Lung (tissue), 12 donors: ENCODE results near the gene CCDC127. TPM values are rescaled to one million over a fixed set of nuclear protein-coding genes. Genes with fewer than 3 reads are reported as not detected.
"Not testable (repeated sequence)": the region's sequence is repeated elsewhere in the genome, so short reads cannot be mapped to it uniquely, and the experiment has no call there.

Experiments
- ATAC-seq: fragments of 200-7000 bp; cut with Tn5 transposase; one replicate; pipeline ENCODE4 v1.9.1; 2020; ENCODE audit warnings: moderate number of reproducible peaks; ENCODE audit not compliant: insufficient read depth, low FRiP score
- DNase-seq, 3 donors: peaks; one replicate each; pipeline ENCODE4 v3.0.0-alpha.2; 2013 to 2017
- H3K27ac ChIP-seq, 2 donors: one replicate each; pipeline ENCODE4 v1.5.1; 2013; ENCODE audit warnings: mild to moderate bottlenecking in 2 of 2, moderate library complexity in 2 of 2, control low read depth in 1 of 2, inconsistent platforms in 1 of 2, low read depth in 1 of 2, low read length in 1 of 2
- H3K27me3 ChIP-seq, 3 donors: one replicate each; pipeline ENCODE4 v1.5.1; 2013; ENCODE audit warnings: low read length in 2 of 3; ENCODE audit not compliant: control insufficient read depth in 3 of 3, insufficient read depth in 3 of 3
- H3K36me3 ChIP-seq, 4 donors: one replicate each; pipeline ENCODE4 v1.5.1; 2013; ENCODE audit warnings: low read length in 4 of 4, mild to moderate bottlenecking in 1 of 4, moderate library complexity in 1 of 4; ENCODE audit not compliant: control insufficient read depth in 4 of 4, insufficient read depth in 4 of 4
- H3K4me1 ChIP-seq, 5 donors: one replicate each; pipeline ENCODE4 v1.5.1; 2013; ENCODE audit warnings: low read length in 5 of 5, mild to moderate bottlenecking in 2 of 5, moderate library complexity in 1 of 5; ENCODE audit not compliant: control insufficient read depth in 5 of 5, insufficient read depth in 5 of 5
- H3K4me3 ChIP-seq: one replicate; pipeline ENCODE4 v1.5.1; 2013; ENCODE audit warnings: mild to moderate bottlenecking, control low read depth, moderate library complexity
- H3K9ac ChIP-seq, 2 donors: one replicate each; pipeline ENCODE4 v1.5.1; 2013; ENCODE audit warnings: low read length in 2 of 2, control low read depth in 1 of 2; ENCODE audit not compliant: insufficient read depth in 1 of 2
- H3K9me3 ChIP-seq, 4 donors: one replicate each; pipeline ENCODE4 v1.5.1; 2013; ENCODE audit warnings: low read length in 3 of 4, mild to moderate bottlenecking in 1 of 4, moderate library complexity in 1 of 4; ENCODE audit not compliant: control insufficient read depth in 4 of 4, insufficient read depth in 3 of 4
- WGBS, 2 donors: extraction: QIAGEN DNeasy Blood & Tissue Kit; methylation state at CpG; one replicate each; pipeline ENCODE4 v1.1.7; 2013; 5-methylcytosine and 5-hydroxymethylcytosine counted together
- polyA plus RNA-seq, 2 donors: library from polyadenylated mRNA; stranded (reverse); fragments of 200-250 nt; gene quantifications; one replicate each; pipeline ENCODE4 v1.2.1, GENCODE V29; 2013
- total RNA-seq, 2 donors: library from RNA; depleted of rRNA in 1 of 2; stranded (reverse); fragments of >200 nt in 1 of 2; gene quantifications; one replicate each; pipeline ENCODE4 v1.2.1, GENCODE V29; 2014 to 2021
- TF ChIP-seq, protein P1 (sequence below): IDR thresholded peaks from 2 replicates; pipeline ENCODE4 v1.5.1; 2012; ENCODE audit warnings: mild to moderate bottlenecking; ENCODE audit errors: control extremely low read depth, extremely low read depth
- donor health status: control.
- donor health status: control.
- donor health status: Bipolar disorder and iron deficiency.
- donor health status: healthy.
- donor health status: DM: yes; HTN: yes; CAD: no.

CCDC127 gene
- total and polyA plus RNA-seq, 4 donors = 2.1 to 6.4 (median 3.9) TPM

DNA sequence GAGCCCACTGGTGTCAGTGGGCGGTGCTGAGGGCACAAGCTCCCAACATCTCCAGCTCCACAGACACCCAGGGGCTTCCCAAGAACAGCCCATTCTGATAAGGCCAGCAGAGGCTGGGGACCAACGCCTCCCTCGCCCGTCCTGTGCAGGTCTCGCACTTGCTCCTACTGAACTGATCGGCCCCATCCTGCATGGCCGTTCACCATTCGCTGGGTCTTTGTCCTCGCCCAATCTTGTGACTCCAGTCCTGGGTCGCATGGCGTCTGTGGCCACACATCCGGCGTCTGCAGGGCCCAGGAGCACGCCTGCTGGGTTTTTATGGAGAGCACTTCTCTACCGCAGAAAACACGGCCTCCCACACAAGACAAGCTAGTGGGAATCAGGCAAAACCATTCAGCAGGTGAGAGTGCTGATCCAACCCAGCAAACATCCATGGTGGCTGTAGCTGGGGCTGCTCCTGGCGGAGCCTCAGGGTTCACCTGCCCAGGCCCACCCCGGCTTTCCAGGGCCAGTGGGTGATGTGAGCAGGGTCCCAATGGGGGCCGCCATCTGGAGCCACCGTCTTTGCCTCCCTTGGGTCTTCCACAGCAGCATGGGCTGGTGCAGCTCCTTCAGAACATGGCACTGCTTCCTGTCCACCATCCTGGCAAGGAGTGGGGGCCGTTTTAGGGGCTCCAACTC is 19.3 kb downstream of the CCDC127 start:
- H3K9me3 ChIP-seq = no peaks in the 10 kb centered on the region
- ATAC-seq (no peak), DNase-seq (no peak)
- WGBS, 2 donors = 97% methylated on average over 21 of the region's 21 CpGs
- no peaks in the 10 kb centered on the region for H3K4me1 ChIP-seq
- no peak overlapping the region for H3K27ac ChIP-seq
- no peaks in the 10 kb centered on the region for H3K27me3 ChIP-seq
- H3K36me3 ChIP-seq = peaks cover 0 to 11% (median 3%) of the 10 kb centered on the region in 4 donors
- no peak overlapping the region for H3K9ac ChIP-seq
- no peak overlapping the region for H3K4me3 ChIP-seq
- TF ChIP-seq, protein P1, sequence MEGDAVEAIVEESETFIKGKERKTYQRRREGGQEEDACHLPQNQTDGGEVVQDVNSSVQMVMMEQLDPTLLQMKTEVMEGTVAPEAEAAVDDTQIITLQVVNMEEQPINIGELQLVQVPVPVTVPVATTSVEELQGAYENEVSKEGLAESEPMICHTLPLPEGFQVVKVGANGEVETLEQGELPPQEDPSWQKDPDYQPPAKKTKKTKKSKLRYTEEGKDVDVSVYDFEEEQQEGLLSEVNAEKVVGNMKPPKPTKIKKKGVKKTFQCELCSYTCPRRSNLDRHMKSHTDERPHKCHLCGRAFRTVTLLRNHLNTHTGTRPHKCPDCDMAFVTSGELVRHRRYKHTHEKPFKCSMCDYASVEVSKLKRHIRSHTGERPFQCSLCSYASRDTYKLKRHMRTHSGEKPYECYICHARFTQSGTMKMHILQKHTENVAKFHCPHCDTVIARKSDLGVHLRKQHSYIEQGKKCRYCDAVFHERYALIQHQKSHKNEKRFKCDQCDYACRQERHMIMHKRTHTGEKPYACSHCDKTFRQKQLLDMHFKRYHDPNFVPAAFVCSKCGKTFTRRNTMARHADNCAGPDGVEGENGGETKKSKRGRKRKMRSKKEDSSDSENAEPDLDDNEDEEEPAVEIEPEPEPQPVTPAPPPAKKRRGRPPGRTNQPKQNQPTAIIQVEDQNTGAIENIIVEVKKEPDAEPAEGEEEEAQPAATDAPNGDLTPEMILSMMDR = no peak

DNA sequence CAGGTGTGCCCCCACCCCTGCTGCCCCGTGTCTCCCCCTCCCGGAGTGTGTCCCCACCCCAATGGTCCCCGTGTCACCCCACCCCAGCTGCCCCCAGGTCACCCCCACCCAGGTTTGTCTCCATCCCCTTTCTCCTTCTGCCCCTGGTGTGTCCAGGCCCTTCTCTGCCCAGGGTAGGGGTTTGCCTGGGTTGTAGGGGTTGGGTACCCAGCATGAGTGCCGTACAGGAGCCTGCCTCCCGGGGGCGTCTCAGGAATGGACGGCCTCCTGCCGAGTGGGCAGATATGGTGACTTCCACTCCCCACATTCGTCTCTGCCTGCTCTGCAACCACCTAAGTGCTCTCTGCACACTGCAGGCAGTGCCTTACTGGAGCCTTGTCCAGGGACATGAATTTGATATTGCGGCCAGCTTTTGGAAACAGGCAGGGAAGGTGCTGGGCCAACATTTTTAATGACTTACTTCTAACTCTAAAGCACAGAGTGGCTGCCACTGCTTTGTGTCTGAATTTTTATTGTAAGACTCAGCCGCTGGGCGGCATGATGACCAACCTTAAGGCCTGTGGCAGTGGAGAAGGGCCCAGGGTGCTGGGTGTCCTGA is 20.0 kb downstream of the CCDC127 start:
- Histone ChIP-seq H3K4me3 (no peak overlapping the region), H3K9me3 (no peaks in the 10 kb centered on the region), H3K9ac (no peak overlapping the region), H3K27ac (no peak overlapping the region), H3K27me3 (no peaks in the 10 kb centered on the region), H3K36me3 (peaks cover 0 to 6% (median 3%) of the 10 kb centered on the region in 4 donors), H3K4me1 (no peaks in the 10 kb centered on the region)
- DNase-seq = no peak
- WGBS, 2 donors = 82 to 89% methylated on average over 12 of the region's 12 CpGs
- no peak for ATAC-seq
- TF ChIP-seq, protein P1 = no peak

DNA sequence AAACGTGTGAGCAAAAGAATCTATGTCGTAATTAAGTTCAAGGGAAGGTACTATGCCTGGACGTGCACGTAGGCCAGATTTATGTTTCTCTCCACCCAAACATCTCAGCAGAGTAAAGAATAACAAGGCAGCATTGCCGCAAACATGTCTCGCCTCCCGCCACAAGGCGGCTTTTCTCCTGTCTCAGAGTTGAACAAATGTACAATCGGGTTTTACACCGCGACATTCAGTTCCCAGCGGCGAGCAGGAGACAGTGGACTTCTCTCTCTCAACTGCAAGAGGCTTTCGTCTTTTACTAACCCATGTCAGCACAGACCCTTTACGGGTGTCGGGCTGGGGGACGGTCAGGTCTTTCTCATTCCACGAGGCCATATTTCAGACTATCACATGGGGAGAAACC is 20.9 kb downstream of the CCDC127 start:
- ATAC-seq, H3K27me3 ChIP-seq, H3K9ac ChIP-seq, DNase-seq, H3K27ac ChIP-seq, H3K4me3 ChIP-seq, H3K36me3 ChIP-seq, H3K4me1 ChIP-seq, H3K9me3 ChIP-seq: not testable (repeated sequence)
- 66 to 76% methylated on average over 18 of the region's 18 CpGs for WGBS, 2 donors

DNA sequence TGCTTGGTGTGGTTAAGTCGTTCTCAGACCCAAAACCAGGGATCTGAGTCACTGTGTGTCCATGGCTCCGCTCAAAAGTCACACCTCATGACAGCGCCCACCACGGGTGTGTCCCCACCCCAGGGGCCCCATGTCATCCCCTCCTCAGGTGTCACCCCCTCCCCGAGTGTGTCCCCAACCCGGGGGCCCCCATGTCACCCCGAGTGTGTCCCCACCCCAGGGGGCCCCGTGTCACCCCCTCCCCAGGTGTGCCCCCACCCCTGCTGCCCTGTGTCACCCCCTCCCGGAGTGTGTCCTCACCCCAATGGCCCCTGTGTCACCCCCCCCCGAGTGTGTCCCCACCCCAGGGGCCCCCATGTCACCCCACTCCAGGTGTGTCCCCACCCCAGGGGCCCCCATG is 21.6 kb downstream of the CCDC127 start:
- no peak for ATAC-seq
- TF ChIP-seq, protein P1 = no peak
- WGBS, 2 donors = 71 to 89% methylated on average over 9 to 10 of the region's 10 CpGs

More for the DNA sequence above, 21.6 kb downstream of the CCDC127 start:
- H3K27me3 ChIP-seq = peaks cover 0 to 1% (median 0%) of the 10 kb centered on the region in 3 donors
- no peak for DNase-seq
- peaks cover 0 to 6% (median 3%) of the 10 kb centered on the region in 4 donors for H3K36me3 ChIP-seq
- H3K9me3 ChIP-seq = no peaks in the 10 kb centered on the region
- H3K9ac ChIP-seq = no peak overlapping the region
- H3K27ac ChIP-seq = peak overlapping the region in 1 of 2 donors; percentile 38
- H3K4me1 ChIP-seq = no peaks in the 10 kb centered on the region
- no peak overlapping the region for H3K4me3 ChIP-seq
